DND-41 (cell line): ENCODE results near the gene CYP19A1.

Source experiments
- ATAC-seq: fragments of 200-7000 bp; cut with Tn5 transposase; 3 replicates; pipeline ENCODE4 v1.9.1; 2021; ENCODE audit warnings: low read depth; ENCODE audit not compliant: insufficient read depth
- DNase-seq: peaks from one replicate; pipeline ENCODE4 v3.0.0-alpha.2; 2020
- H2AFZ ChIP-seq: 2 replicates; pipeline ENCODE4 v1.6.0; 2012; ENCODE audit warnings: low read depth, low read length
- H3K27ac ChIP-seq: 2 replicates; pipeline ENCODE4 v1.5.1; 2012; ENCODE audit warnings: low read length, inconsistent platforms
- H3K27me3 ChIP-seq: fragments of 200-600 bp; sonication (generic); 2 replicates; pipeline ENCODE4 v1.6.0; 2012; ENCODE audit warnings: low read length, mild to moderate bottlenecking, inconsistent platforms; ENCODE audit not compliant: insufficient read depth, poor library complexity
- H3K36me3 ChIP-seq: 2 replicates; pipeline ENCODE4 v1.5.1; 2012; ENCODE audit warnings: low read length, inconsistent platforms; ENCODE audit not compliant: insufficient read depth
- H3K4me1 ChIP-seq: 2 replicates; pipeline ENCODE4 v1.5.1; 2012; ENCODE audit warnings: mild to moderate bottlenecking, low read length; ENCODE audit not compliant: insufficient read depth
- H3K4me2 ChIP-seq: 2 replicates; pipeline ENCODE4 v1.6.0; 2012; ENCODE audit warnings: mild to moderate bottlenecking, moderate library complexity, low read length, inconsistent platforms; ENCODE audit not compliant: insufficient read depth
- H3K4me3 ChIP-seq, 2 experiments: fragments of 200-600 bp in 1 of 2; shearing (Covaris generic) in 1 of 2; 2 replicates each; pipeline ENCODE4 v1.5.1; 2012 to 2016; ENCODE audit warnings: inconsistent platforms in 2 of 2, low read length in 2 of 2, mild to moderate bottlenecking in 2 of 2, low read depth in 1 of 2, moderate library complexity in 1 of 2
- H3K79me2 ChIP-seq: 2 replicates; pipeline ENCODE4 v1.6.0; 2012; ENCODE audit warnings: low read length, inconsistent platforms; ENCODE audit not compliant: insufficient read depth
- H3K9ac ChIP-seq: 2 replicates; pipeline ENCODE4 v1.6.0; 2012; ENCODE audit warnings: low read depth, mild to moderate bottlenecking, inconsistent platforms, low read length, moderate library complexity
- H3K9me3 ChIP-seq: 2 replicates; pipeline ENCODE4 v1.5.1; 2012; ENCODE audit warnings: low read length, moderate library complexity, mild to moderate bottlenecking, inconsistent platforms; ENCODE audit not compliant: insufficient read depth, severe bottlenecking
- H4K20me1 ChIP-seq: 2 replicates; pipeline ENCODE4 v1.6.0; 2012; ENCODE audit warnings: low read length; ENCODE audit not compliant: insufficient read depth
- EZH2 ChIP-seq: IDR thresholded peaks from 3 replicates; pipeline ENCODE4 v1.6.1; 2012; ENCODE audit warnings: borderline replicate concordance, low read depth, mild to moderate bottlenecking, moderate library complexity, low read length, inconsistent platforms; ENCODE audit not compliant: severe bottlenecking
- TF ChIP-seq, protein P1 (sequence below): IDR thresholded peaks from 2 replicates; pipeline ENCODE4 v1.5.1; 2012; ENCODE audit warnings: borderline replicate concordance, low read length, moderate library complexity, mild to moderate bottlenecking; ENCODE audit not compliant: poor library complexity, severe bottlenecking; ENCODE audit errors: extremely low read depth

CYP19A1 gene

DNA sequence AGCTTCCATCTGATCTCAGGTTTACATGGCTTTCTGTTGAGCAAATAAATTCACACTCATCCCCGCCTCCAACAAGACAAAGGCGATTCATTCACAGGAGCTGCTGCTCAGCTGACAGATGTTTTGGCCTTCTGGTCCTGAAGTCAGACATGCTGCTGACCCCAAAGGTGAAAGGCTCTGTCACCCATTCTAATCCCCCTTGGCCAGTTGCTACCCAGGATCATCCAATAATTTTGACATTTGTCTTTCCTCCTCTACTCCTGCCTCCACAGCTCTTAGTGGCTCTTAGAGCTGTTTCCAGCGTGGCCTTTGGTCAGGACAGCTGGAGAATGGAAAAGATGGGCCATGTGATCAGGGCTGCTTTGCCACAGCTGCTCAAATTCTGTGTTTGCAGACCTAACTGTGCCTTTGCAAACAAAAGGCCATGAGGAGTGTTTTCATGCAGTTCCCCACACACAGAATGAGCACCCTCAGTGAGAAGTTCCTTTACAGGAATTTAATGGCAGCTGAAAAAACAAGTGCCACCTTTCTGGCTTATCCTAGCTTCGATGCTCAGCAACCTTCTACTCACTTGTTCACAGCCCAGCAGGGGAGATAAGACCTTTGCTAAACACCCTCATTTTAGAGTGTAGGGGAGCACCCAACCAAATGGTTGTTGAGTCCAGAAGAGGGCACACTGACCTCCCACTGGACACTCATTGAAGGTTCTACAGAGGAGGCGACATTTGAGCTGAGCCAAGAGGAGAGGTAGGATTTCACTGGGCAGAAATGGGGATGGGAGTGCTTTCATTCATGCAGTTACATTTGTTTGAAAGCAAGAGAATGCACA, 39.0 kb downstream of the CYP19A1 start:
- Histone ChIP-seq H3K4me1 (no peaks in the 10 kb centered on the region), H3K4me2 (no peak overlapping the region), H4K20me1 (no peaks in the 10 kb centered on the region), H3K9me3 (no peaks in the 10 kb centered on the region), H2AFZ (no peak overlapping the region), H3K36me3 (no peaks in the 10 kb centered on the region), H3K9ac (no peak overlapping the region), H3K27ac (no peak overlapping the region), H3K4me3 (no peak overlapping the region), H3K27me3 (peaks cover 5% of the 10 kb centered on the region), H3K79me2 (no peaks in the 10 kb centered on the region)
- TF ChIP-seq EZH2 = no peak
- DNase-seq (no peak), ATAC-seq (no peak)

DNA sequence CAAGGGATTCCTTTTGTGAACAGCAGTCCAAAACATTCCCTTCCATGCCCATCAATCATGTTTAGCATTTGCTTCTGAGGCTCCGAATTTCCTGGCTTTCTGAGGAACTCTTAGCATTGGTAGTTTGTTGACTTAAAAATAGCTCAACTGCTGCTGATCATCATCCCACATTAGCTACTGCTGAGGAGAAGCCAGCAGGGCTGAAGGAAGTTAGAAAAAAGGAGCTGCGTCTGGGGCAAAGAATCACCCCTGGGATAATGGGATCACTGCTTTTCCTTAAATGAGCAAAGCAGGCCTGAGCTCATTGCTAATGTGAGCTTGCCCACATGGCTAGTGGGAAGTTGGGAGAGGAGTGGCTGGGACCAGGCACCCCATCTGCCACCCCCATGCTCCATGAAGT, 39.8 kb downstream of the CYP19A1 start:
- Histone ChIP-seq H3K27me3 (peaks cover 4% of the 10 kb centered on the region), H3K79me2 (no peaks in the 10 kb centered on the region), H3K27ac (no peak overlapping the region), H3K36me3 (no peaks in the 10 kb centered on the region), H3K9me3 (no peaks in the 10 kb centered on the region), H3K4me3 (no peak overlapping the region), H3K9ac (no peak overlapping the region), H2AFZ (no peak overlapping the region), H3K4me2 (no peak overlapping the region), H3K4me1 (no peaks in the 10 kb centered on the region), H4K20me1 (no peaks in the 10 kb centered on the region)
- DNase-seq (no peak), ATAC-seq (no peak)
- TF ChIP-seq, protein P1, sequence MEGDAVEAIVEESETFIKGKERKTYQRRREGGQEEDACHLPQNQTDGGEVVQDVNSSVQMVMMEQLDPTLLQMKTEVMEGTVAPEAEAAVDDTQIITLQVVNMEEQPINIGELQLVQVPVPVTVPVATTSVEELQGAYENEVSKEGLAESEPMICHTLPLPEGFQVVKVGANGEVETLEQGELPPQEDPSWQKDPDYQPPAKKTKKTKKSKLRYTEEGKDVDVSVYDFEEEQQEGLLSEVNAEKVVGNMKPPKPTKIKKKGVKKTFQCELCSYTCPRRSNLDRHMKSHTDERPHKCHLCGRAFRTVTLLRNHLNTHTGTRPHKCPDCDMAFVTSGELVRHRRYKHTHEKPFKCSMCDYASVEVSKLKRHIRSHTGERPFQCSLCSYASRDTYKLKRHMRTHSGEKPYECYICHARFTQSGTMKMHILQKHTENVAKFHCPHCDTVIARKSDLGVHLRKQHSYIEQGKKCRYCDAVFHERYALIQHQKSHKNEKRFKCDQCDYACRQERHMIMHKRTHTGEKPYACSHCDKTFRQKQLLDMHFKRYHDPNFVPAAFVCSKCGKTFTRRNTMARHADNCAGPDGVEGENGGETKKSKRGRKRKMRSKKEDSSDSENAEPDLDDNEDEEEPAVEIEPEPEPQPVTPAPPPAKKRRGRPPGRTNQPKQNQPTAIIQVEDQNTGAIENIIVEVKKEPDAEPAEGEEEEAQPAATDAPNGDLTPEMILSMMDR = no peak
- no peak for TF ChIP-seq EZH2

DNA sequence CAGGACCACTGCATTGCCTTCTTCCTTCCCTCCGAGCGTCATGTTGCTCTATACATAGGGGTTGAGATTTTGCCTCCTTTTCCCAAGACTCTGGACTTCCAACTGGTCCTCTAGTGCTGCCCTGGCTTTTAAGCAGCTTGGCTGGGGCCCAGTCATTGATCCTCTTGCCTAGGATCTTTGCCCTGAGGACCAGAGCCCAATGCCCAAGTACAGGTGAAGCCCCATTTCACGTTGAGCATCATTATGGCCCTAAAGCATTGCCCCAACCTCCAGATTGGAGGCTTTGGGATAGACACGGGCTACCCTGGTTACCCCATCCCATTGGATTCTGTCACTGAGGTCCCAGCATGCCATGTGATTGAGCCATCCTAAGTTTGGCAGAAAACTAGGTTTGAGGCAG, 47.7 kb downstream of the CYP19A1 start:
- Histone ChIP-seq H3K27me3 (no peaks in the 10 kb centered on the region), H2AFZ (no peak overlapping the region), H3K9me3 (no peaks in the 10 kb centered on the region), H3K4me3 (no peak overlapping the region), H4K20me1 (no peaks in the 10 kb centered on the region), H3K4me2 (no peak overlapping the region), H3K4me1 (peaks cover 1% of the 10 kb centered on the region; the same call in 1 of the 2 replicates), H3K9ac (no peak overlapping the region), H3K36me3 (no peaks in the 10 kb centered on the region), H3K27ac (no peak overlapping the region), H3K79me2 (no peaks in the 10 kb centered on the region)
- DNase-seq (no peak), ATAC-seq (no peak)
- TF ChIP-seq, protein P1 = no peak
- no peak for TF ChIP-seq EZH2

DNA sequence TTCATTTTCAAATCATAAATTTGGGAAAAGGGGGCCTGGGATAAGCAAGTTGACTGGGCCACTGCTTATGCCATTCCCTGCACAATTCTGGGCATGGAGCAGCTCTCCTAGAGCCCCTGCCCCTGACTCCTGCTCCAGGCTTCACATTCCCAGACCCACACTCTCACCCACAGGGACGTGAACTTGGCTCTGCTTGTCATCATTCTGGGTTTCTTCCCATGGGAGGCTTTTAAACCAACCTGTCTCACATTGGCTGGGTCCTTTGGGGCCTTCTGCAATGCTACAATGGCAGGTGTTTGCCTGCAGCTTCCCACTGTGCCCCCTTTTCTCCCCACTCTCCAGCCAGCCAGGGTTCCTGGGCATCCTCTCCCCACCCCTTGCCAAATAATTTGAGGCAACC, 49.1 kb downstream of the CYP19A1 start:
- H3K9ac ChIP-seq = no peak overlapping the region
- DNase-seq (no peak), ATAC-seq (no peak)
- peaks cover 14% of the 10 kb centered on the region for H3K4me1 ChIP-seq
- H3K27ac ChIP-seq = no peak overlapping the region
- TF ChIP-seq, protein P1 = no peak
- TF ChIP-seq EZH2 = no peak
- no peaks in the 10 kb centered on the region for H3K79me2 ChIP-seq
- no peaks in the 10 kb centered on the region for H4K20me1 ChIP-seq
- H3K4me3 ChIP-seq = no peak overlapping the region
- no peaks in the 10 kb centered on the region for H3K9me3 ChIP-seq
- H3K4me2 ChIP-seq = no peak overlapping the region
- H2AFZ ChIP-seq = no peak overlapping the region
- no peaks in the 10 kb centered on the region for H3K27me3 ChIP-seq
- no peaks in the 10 kb centered on the region for H3K36me3 ChIP-seq
